Astrocyte (in vitro differentiated cells and primary cell): ENCODE data around the gene INPPL1.

Source experiments
- CTCF ChIP-seq: IDR thresholded peaks from 2 replicates; pipeline ENCODE4 v1.5.1; 2011; ENCODE audit warnings: low read depth, mild to moderate bottlenecking, inconsistent platforms, low read length, moderate library complexity; ENCODE audit not compliant: insufficient read depth
- EZH2 ChIP-seq: IDR thresholded peaks from 2 replicates; pipeline ENCODE4 v1.6.1; 2012; ENCODE audit warnings: mild to moderate bottlenecking, low read length, inconsistent platforms; ENCODE audit not compliant: insufficient read depth

DNA sequence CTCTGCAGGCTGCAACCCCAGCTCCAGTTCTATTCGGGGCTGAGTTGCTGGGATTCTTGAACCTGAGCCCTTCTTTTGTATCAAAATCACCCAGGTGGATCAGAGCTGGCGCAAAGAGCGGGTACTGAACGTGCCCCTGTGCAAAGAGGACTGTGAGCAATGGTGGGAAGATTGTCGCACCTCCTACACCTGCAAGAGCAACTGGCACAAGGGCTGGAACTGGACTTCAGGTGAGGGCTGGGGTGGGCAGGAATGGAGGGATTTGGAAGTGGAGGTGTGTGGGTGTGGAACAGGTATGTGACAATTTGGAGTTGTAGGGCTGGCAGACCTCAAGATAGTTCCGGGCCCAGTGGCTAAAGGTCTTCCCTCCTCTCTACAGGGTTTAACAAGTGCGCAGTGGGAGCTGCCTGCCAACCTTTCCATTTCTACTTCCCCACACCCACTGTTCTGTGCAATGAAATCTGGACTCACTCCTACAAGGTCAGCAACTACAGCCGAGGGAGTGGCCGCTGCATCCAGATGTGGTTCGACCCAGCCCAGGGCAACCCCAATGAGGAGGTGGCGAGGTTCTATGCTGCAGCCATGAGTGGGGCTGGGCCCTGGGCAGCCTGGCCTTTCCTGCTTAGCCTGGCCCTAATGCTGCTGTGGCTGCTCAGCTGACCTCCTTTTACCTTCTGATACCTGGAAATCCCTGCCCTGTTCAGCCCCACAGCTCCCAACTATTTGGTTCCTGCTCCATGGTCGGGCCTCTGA lies 28.9 kb upstream of the INPPL1 start:
- TF ChIP-seq EZH2 (no peak), CTCF (no peak)
